Measurements from ENCODE around the gene IPCEF1. TPM values are rescaled to one million over a fixed set of nuclear protein-coding genes. Genes with fewer than 3 reads are reported as not detected.

IPCEF1 gene
- total RNA-seq, 1 experiment from 2014 or later = 0.28 TPM

DNA sequence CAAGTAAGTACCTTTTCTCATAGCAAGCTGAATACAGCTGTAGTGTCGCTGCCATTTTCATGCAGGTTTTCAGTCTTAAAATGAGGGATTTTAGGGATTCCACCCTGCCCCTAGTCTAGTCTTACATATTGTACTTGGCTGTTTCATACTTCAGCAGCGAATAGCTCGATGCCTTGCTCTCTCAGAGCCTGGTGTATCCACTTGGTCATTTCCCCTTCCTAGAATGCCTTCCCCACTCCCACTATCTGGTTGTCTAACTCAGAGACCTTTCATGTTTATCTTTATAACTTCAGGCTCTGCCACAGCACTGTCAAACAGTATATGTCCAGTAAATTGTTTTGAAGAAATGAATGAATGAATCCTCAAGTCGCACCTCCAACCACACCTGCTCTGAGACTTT is 21.1 kb upstream of the IPCEF1 start:
- Histone ChIP-seq H3K9me3 (ENCODE audit: control insufficient read depth, insufficient read depth, low read depth, low read length) (no peaks in the 10 kb centered on the region), H3K36me3 (ENCODE audit: control insufficient read depth, insufficient read depth, low read length) (no peaks in the 10 kb centered on the region), H3K27me3 (ENCODE audit: control insufficient read depth, insufficient read depth, low read length) (no peaks in the 10 kb centered on the region), H3K4me1 (ENCODE audit: control insufficient read depth, insufficient read depth, low read length) (no peaks in the 10 kb centered on the region), H3K27ac (ENCODE audit: low read length) (no peak overlapping the region), H3K4me3 (ENCODE audit: low read depth in 2 of 2, low read length in 2 of 2) (no peak overlapping the region)
- ChIA-PET POLR2A (no interaction called here), CTCF (no interaction called here)
- intact Hi-C loops (cut with micrococcal nuclease; ENCODE audit: unreplicated experiment) (no loop called here), in situ Hi-C loops (cut with HindIII; ENCODE audit: low pct_unique_long_range_greater_than_20kb, low sequenced_read_pairs) (no loop called here)
- ATAC-seq (no peak), DNase-seq (ENCODE audit: low read depth, low spot score) (no peak)
- TF ChIP-seq CTCF (IDR thresholded peaks at IDR 0.05) = no peak
- TF ChIP-seq TCF7L2 (IDR thresholded peaks at IDR 0.05; ENCODE audit: low read depth, low read length) = no peak
- TF ChIP-seq SIN3A (IDR thresholded peaks at IDR 0.05; ENCODE audit: borderline replicate concordance, insufficient read depth, low read depth, low read length) = no peak
- no peak for TF ChIP-seq POLR2AphosphoS5 (IDR thresholded peaks at IDR 0.05; ENCODE audit: low read depth, low read length)
- no peak for TF ChIP-seq REST (IDR thresholded peaks at IDR 0.05; ENCODE audit: insufficient read depth in 1 of 2, low read depth in 2 of 2, low read length in 1 of 2)
- BruUV-seq (replicated peaks) = no TSS peak

- TF ChIP-seq SIN3A (IDR thresholded peaks at IDR 0.05; ENCODE audit: borderline replicate concordance, insufficient read depth, low read depth, low read length) = no peak
- TF ChIP-seq REST (IDR thresholded peaks at IDR 0.05; ENCODE audit: insufficient read depth in 1 of 2, low read depth in 2 of 2, low read length in 1 of 2) = no peak
- no peak for TF ChIP-seq CTCF (IDR thresholded peaks at IDR 0.05)
- TF ChIP-seq TCF7L2 (IDR thresholded peaks at IDR 0.05; ENCODE audit: low read depth, low read length) = no peak
- TF ChIP-seq POLR2AphosphoS5 (IDR thresholded peaks at IDR 0.05; ENCODE audit: low read depth, low read length) = no peak
- no peaks in the 10 kb centered on the region for H3K36me3 ChIP-seq (ENCODE audit: control insufficient read depth, insufficient read depth, low read length)
- ChIA-PET POLR2A (no interaction called here), CTCF (interaction anchor here (0.6 kb wide), 1 partner anchor 100 kb away, joined by 12 read pairs; no protein-coding TSS in a partner anchor)
- intact Hi-C loops (cut with micrococcal nuclease; ENCODE audit: unreplicated experiment) = no loop called here
- no peaks in the 10 kb centered on the region for H3K9me3 ChIP-seq (ENCODE audit: control insufficient read depth, insufficient read depth, low read depth, low read length)
- in situ Hi-C loops (cut with HindIII; ENCODE audit: low pct_unique_long_range_greater_than_20kb, low sequenced_read_pairs) = no loop called here
- DNase-seq (ENCODE audit: low read depth, low spot score) = no peak
- no peak overlapping the region for H3K27ac ChIP-seq (ENCODE audit: low read length)
- H3K4me1 ChIP-seq (ENCODE audit: control insufficient read depth, insufficient read depth, low read length) = no peaks in the 10 kb centered on the region
- no TSS peak for BruUV-seq (replicated peaks)
- H3K4me3 ChIP-seq (ENCODE audit: low read depth in 2 of 2, low read length in 2 of 2) = no peak overlapping the region
- ATAC-seq = no peak
- H3K27me3 ChIP-seq (ENCODE audit: control insufficient read depth, insufficient read depth, low read length) = no peaks in the 10 kb centered on the region
These were observed 17.4 kb upstream of the IPCEF1 start for GRCh38 chr6:154373971-154374370.
